Fibroblast of mammary gland (primary cell): Measurements from ENCODE around the gene SH3D19.

Source experiments
- DNase-seq: peaks from one replicate; pipeline ENCODE4 v3.0.0-alpha.2; 2010; ENCODE audit warnings: low read depth
- H3K4me3 ChIP-seq: 2 replicates; pipeline ENCODE4 v1.5.1; 2011; ENCODE audit warnings: low read depth, mild to moderate bottlenecking, low read length, moderate library complexity; ENCODE audit not compliant: control insufficient read depth
- TF ChIP-seq, protein P1 (sequence below): conservative IDR thresholded peaks from 2 replicates; pipeline ENCODE4 v1.5.1; 2011; ENCODE audit warnings: low read depth, low read length, inconsistent platforms; ENCODE audit not compliant: control insufficient read depth, insufficient read depth

Gene SH3D19

DNA sequence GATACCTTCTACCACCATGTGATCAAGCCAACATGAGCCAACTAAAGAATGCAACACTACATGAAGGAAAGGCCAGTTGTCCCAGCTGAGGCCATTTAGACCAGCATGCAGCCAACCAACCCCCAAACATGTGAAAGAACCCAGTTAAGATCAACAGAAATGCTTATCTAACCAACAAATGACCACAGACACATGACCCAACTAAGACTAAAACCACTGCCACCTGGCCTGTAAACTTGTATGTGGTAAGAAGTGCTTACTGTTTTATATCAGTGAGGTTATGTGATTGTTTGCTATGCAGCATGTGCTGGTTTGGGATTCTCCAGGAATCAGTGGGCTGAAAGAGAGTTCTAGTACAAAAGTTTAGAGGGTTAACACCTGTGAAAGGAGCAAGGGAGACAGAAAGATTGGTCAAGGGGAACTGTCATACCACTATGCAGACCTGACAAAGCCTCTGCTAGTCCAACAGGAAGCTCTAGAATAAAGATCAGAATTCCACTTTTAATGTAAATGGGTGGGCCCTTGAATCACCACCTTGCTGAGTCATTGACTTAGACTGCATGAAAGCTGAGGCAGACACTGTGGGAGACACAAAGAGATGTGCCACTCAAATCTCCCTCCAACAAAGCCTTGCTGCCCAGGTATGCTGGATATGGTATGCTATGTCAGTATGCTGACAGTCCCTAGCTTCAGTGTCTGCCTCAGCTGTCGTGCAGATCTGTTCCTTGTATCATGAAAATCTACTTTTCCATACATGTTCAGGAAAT, 6.1 kb upstream of the SH3D19 start:
- no peak overlapping the region for H3K4me3 ChIP-seq
- peak; percentile 29 for DNase-seq
- TF ChIP-seq, protein P1, sequence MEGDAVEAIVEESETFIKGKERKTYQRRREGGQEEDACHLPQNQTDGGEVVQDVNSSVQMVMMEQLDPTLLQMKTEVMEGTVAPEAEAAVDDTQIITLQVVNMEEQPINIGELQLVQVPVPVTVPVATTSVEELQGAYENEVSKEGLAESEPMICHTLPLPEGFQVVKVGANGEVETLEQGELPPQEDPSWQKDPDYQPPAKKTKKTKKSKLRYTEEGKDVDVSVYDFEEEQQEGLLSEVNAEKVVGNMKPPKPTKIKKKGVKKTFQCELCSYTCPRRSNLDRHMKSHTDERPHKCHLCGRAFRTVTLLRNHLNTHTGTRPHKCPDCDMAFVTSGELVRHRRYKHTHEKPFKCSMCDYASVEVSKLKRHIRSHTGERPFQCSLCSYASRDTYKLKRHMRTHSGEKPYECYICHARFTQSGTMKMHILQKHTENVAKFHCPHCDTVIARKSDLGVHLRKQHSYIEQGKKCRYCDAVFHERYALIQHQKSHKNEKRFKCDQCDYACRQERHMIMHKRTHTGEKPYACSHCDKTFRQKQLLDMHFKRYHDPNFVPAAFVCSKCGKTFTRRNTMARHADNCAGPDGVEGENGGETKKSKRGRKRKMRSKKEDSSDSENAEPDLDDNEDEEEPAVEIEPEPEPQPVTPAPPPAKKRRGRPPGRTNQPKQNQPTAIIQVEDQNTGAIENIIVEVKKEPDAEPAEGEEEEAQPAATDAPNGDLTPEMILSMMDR: no peak

DNA sequence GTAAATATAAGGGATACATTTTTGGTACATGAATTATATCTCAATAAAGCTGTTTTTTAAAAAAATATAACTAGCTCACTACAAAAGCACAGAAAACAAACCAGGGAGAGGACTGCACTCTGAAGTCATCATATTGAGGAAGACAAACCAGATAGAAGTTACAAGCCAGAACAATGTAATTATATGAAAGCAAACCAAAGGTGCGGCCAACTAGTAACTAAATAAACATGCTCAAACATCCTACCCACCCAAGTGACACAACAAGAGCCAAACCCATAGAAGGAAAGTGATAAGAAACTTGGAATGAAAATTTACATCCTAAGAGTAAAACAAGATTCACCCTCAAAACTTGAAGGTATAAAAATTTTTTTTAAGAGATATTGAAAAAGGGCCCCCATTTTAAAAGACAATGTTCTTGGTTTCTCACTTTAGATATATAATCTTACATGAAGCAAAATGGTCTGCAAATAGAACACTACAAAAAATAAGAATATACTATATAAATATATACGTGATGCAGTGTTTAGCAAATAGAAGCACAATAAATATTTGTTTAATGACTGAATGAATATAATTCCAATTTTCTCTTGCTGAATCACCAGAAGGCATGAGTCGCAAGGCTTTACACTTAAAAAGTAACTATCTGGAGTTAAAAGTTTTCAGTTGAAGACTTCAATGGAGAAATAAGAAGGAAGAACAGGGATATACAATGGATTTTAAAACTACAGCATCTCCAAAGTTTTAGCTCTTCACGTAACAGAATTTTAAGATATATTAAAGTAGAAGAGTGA, 4.0 kb upstream of the SH3D19 start:
- DNase-seq: peak; percentile 40

DNA sequence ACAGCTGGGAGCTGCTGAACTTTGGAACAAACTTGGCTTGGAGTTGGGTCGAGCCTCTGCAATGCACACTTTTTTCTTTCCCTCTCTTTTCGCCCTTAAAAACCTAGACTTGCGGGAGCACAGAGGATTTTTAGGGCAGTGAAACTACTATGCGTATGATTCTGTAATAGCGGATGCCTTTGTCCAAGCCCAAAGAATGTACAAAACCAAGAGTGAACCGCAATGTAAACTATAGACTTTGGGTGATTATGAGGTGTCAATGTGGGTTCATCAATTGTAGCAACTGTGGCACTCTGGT, 493 bp upstream of the SH3D19 start:
- TF ChIP-seq, protein P1: no peak
- peak overlapping the region; percentile 73 for H3K4me3 ChIP-seq
- no peak for DNase-seq

More for the DNA sequence above, 4.0 kb upstream of the SH3D19 start:
- H3K4me3 ChIP-seq: no peak overlapping the region
- TF ChIP-seq, protein P1: no peak

DNA sequence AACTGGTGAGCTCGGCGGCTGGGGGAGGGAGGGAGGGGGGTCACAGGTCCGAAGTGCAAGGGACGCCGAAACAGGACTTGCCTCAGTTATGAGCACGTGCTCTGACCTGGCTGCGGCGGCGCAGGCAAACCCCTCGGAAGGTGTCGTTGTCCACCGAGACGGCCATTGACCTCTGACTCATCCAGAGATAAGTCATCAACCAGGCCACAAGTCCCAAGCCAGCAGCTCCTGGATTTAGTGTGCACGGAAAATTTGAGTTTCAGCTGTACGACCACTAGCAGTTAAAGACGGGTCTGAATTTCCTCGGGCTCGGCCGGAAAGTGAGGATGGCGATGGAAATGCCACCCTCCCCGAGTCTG, 674 bp downstream of the SH3D19 start:
- TF ChIP-seq, protein P1: no peak
- peak; percentile 77 for DNase-seq
- peak overlapping the region; percentile 73 for H3K4me3 ChIP-seq

DNA sequence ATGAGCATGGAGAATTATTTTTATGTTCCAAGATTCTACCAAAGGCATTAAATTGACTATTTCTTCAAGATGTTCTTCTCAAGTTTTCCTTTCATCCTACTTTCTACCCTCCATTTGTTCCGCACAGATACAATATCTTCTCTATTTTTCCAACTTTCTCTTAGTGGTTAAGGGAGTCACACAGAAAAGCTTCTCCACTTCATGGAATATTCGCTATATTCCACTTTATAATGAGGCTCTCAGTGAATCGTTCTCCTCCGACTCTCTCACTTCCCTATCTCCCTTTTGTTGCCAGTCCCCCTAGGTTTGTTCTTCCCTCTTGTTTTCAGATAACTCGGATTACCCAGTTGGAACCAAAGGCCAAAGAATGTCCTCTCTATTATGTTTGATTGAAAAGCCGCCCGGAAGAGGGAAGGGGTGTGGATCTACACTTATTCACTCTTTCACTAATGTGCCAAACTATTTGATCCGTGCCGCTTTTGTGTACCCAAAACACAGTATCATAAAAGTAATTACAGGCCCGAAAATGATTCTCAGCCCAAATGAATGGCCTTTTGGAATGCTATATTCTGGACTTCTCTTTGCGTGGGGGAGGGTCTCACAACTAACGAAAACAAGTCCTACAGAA, 1.2 kb downstream of the SH3D19 start:
- H3K4me3 ChIP-seq: peak overlapping the region; percentile 73

DNA sequence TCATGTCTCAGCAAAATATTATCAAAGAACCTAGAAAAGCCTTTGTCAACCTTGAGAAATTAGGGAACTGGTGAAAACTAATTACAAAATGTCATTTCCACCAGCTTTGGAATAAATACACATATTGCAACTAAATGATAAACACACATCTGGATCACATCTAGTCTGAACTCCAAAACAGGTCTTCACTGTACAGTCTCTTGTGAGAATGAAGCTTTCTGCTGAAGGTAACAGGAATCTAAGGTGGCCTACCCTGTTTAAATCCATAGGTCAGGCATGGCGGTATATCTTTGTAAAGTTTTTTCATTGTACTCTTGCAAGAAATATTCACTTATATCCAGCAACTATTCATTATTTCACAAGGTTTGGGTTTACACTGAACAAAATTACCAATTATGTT, 1.7 kb downstream of the SH3D19 start:
- DNase-seq: no peak
- TF ChIP-seq, protein P1: no peak
- H3K4me3 ChIP-seq: no peak overlapping the region

More for the DNA sequence above, 1.2 kb downstream of the SH3D19 start:
- TF ChIP-seq, protein P1: no peak
- DNase-seq: no peak
